ENCODE data around the gene RFX3.

Gene RFX3

GRCh38 chr9:3567988-3568387 lies 42.2 kb upstream of the RFX3 start:
- Histone ChIP-seq H3K9me2 (replicated peaks; ENCODE audit: insufficient read depth, low read length) (no peaks in the 10 kb centered on the region), H2AFZ (ENCODE audit: low read depth, low read length, severe bottlenecking) (no peak overlapping the region), H3K79me2 (ENCODE audit: insufficient read depth, low read length) (no peaks in the 10 kb centered on the region), H3K27ac (ENCODE audit: low read depth, low read length) (no peak overlapping the region), H3K9ac (ENCODE audit: low read length) (no peak overlapping the region), H3K27me3 (ENCODE audit: low read length) (no peaks in the 10 kb centered on the region), H3K9me3 (ENCODE audit: insufficient read depth, low read length) (no peaks in the 10 kb centered on the region), H3F3A (ENCODE audit: insufficient read depth) (no peaks in the 10 kb centered on the region), H3K36me3 (ENCODE audit: low read length) (no peaks in the 10 kb centered on the region), H4K20me1 (ENCODE audit: low read depth, low read length) (no peaks in the 10 kb centered on the region), H3K4me2 (ENCODE audit: low read depth, low read length, poor library complexity, severe bottlenecking) (no peak overlapping the region), H3K4me3 (ENCODE audit: insufficient read depth, low read length, poor library complexity, severe bottlenecking) (no peak overlapping the region)
- no peak for TF ChIP-seq CTCF (IDR thresholded peaks at IDR 0.05; ENCODE audit: insufficient read depth, low read length, poor library complexity, severe bottlenecking)
- no peak for TF ChIP-seq EZH2phosphoT487 (conservative IDR thresholded peaks at IDR 0.05; ENCODE audit: low read length)

- Histone ChIP-seq H3K9me2 (replicated peaks; ENCODE audit: insufficient read depth, low read length) (no peaks in the 10 kb centered on the region), H3K9ac (ENCODE audit: low read length) (no peak overlapping the region), H3K27me3 (ENCODE audit: low read length) (no peaks in the 10 kb centered on the region), H2AFZ (ENCODE audit: low read depth, low read length, severe bottlenecking) (no peak overlapping the region), H3K4me3 (ENCODE audit: insufficient read depth, low read length, poor library complexity, severe bottlenecking) (no peak overlapping the region), H3K79me2 (ENCODE audit: insufficient read depth, low read length) (no peaks in the 10 kb centered on the region), H4K20me1 (ENCODE audit: low read depth, low read length) (no peaks in the 10 kb centered on the region), H3K9me3 (ENCODE audit: insufficient read depth, low read length) (no peaks in the 10 kb centered on the region), H3K36me3 (ENCODE audit: low read length) (no peaks in the 10 kb centered on the region), H3K4me2 (ENCODE audit: low read depth, low read length, poor library complexity, severe bottlenecking) (no peak overlapping the region), H3F3A (ENCODE audit: insufficient read depth) (no peaks in the 10 kb centered on the region), H3K27ac (ENCODE audit: low read depth, low read length) (no peak overlapping the region)
- no peak for TF ChIP-seq EZH2phosphoT487 (conservative IDR thresholded peaks at IDR 0.05; ENCODE audit: low read length)
- TF ChIP-seq CTCF (IDR thresholded peaks at IDR 0.05; ENCODE audit: insufficient read depth, low read length, poor library complexity, severe bottlenecking) = no peak
Observed at GRCh38 chr9:3553076-3553765, 27.4 kb upstream of the RFX3 start.

GRCh38 chr9:3549225-3549624 lies 23.4 kb upstream of the RFX3 start:
- Histone ChIP-seq H3K9me3 (ENCODE audit: insufficient read depth, low read length) (no peaks in the 10 kb centered on the region), H3K9ac (ENCODE audit: low read length) (no peak overlapping the region), H3K9me2 (replicated peaks; ENCODE audit: insufficient read depth, low read length) (no peaks in the 10 kb centered on the region), H3K4me3 (ENCODE audit: insufficient read depth, low read length, poor library complexity, severe bottlenecking) (no peak overlapping the region), H3K79me2 (ENCODE audit: insufficient read depth, low read length) (no peaks in the 10 kb centered on the region), H3F3A (ENCODE audit: insufficient read depth) (no peaks in the 10 kb centered on the region), H3K27me3 (ENCODE audit: low read length) (no peaks in the 10 kb centered on the region), H4K20me1 (ENCODE audit: low read depth, low read length) (no peaks in the 10 kb centered on the region), H2AFZ (ENCODE audit: low read depth, low read length, severe bottlenecking) (no peak overlapping the region), H3K27ac (ENCODE audit: low read depth, low read length) (no peak overlapping the region), H3K36me3 (ENCODE audit: low read length) (no peaks in the 10 kb centered on the region), H3K4me2 (ENCODE audit: low read depth, low read length, poor library complexity, severe bottlenecking) (no peak overlapping the region)
- TF ChIP-seq EZH2phosphoT487 (conservative IDR thresholded peaks at IDR 0.05; ENCODE audit: low read length) (no peak), CTCF (IDR thresholded peaks at IDR 0.05; ENCODE audit: insufficient read depth, low read length, poor library complexity, severe bottlenecking) (no peak)

Data from SU-DHL-6 (cell line).